Measurements from ENCODE around the gene CRYL1. TPM values are rescaled to one million over a fixed set of nuclear protein-coding genes. Genes with fewer than 3 reads are reported as not detected.
"Not testable (repeated sequence)": the region's sequence is repeated elsewhere in the genome, so short reads cannot be mapped to it uniquely, and the experiment has no call there.

CRYL1 gene
- total RNA-seq, 1 donor from 2014 or later, result 24.9 TPM

DNA sequence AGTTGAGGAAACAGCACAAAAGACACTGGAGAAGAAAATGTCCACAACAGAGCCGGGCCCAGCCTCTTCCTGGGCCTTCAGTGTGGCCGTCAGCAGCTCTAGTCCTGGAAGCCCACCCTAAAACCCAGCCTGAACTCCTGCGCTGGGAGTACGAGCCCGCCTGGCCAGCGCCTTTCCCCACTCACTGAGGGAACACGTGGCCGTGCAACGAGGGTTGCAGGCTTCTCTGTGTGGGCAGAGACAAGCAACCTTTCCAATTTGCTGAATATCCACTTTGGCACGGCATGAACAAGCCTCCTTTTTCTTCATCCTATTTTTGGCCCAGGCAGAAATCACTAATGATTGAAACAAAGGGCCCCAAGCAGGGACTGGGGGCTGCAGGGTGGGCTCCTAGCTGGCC, 89.2 kb downstream of the CRYL1 start:
- intact Hi-C loops (cut with DNase I), result no loop called here
- TF ChIP-seq, protein P1, sequence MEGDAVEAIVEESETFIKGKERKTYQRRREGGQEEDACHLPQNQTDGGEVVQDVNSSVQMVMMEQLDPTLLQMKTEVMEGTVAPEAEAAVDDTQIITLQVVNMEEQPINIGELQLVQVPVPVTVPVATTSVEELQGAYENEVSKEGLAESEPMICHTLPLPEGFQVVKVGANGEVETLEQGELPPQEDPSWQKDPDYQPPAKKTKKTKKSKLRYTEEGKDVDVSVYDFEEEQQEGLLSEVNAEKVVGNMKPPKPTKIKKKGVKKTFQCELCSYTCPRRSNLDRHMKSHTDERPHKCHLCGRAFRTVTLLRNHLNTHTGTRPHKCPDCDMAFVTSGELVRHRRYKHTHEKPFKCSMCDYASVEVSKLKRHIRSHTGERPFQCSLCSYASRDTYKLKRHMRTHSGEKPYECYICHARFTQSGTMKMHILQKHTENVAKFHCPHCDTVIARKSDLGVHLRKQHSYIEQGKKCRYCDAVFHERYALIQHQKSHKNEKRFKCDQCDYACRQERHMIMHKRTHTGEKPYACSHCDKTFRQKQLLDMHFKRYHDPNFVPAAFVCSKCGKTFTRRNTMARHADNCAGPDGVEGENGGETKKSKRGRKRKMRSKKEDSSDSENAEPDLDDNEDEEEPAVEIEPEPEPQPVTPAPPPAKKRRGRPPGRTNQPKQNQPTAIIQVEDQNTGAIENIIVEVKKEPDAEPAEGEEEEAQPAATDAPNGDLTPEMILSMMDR (IDR thresholded peaks at IDR 0.05), result no peak
- Histone ChIP-seq H3K4me1 (no peaks in the 10 kb centered on the region), H3K27ac (no peak overlapping the region), H3K27me3 (ENCODE audit: low read depth) (no peaks in the 10 kb centered on the region), H3K4me3 (no peak overlapping the region), H3K36me3 (no peaks in the 10 kb centered on the region), H3K9me3 (no peaks in the 10 kb centered on the region)
- ATAC-seq (no peak), DNase-seq (no peak)

DNA sequence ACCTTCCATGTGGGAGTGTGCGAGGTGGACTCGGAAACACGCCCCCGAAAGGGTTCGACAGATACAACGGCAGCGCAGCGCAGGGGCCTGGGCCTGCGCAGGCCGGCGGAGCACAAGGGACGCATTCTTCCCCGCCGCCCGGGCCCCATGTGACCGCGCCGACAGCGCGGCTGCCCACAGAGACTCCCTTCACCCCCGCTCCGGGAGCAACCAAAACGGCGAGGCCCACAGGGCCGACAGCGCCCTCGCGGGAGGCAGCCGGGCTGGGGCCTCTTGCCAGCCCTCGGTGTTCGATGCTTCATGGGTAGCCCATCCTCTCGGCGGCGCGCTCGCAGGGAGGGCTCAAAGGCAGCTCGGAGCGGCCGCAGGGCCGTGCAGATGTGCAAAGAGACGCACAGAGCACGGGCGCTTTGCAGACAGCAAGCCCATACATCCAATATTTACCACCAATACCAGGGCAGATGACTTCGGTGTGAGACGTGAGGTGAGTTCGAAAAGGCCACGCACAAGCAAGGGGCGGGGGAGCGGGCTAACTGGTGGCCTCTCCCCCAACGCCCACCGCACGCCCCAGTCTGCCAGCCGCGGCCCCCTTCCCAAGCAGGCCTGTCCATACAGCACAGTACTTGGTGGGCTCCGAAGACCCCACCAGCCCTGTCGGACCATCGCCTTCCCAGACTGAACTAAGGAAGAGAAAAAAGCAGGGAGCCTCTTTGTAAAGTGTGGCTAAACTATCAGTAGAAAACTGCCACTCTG, 89.9 kb downstream of the CRYL1 start:
- peak in 1 of 2 donors; percentile 38 for ATAC-seq
- Histone ChIP-seq H3K4me3 (no peak overlapping the region), H3K9me3 (no peaks in the 10 kb centered on the region), H3K27me3 (ENCODE audit: low read depth) (no peaks in the 10 kb centered on the region), H3K4me1 (no peaks in the 10 kb centered on the region), H3K36me3 (no peaks in the 10 kb centered on the region), H3K27ac (no peak overlapping the region)
- TF ChIP-seq, protein P1 (IDR thresholded peaks at IDR 0.05), result no peak
- intact Hi-C loops (cut with DNase I), result no loop called here
- DNase-seq, result no peak

GRCh38 chr13:20434210-20434609, 91.4 kb downstream of the CRYL1 start:
- H3K4me1 ChIP-seq; intact Hi-C loops (cut with DNase I); H3K4me3 ChIP-seq; H3K27me3 ChIP-seq (ENCODE audit: low read depth); H3K9me3 ChIP-seq; DNase-seq; H3K36me3 ChIP-seq; ATAC-seq; H3K27ac ChIP-seq: not testable (repeated sequence)

DNA sequence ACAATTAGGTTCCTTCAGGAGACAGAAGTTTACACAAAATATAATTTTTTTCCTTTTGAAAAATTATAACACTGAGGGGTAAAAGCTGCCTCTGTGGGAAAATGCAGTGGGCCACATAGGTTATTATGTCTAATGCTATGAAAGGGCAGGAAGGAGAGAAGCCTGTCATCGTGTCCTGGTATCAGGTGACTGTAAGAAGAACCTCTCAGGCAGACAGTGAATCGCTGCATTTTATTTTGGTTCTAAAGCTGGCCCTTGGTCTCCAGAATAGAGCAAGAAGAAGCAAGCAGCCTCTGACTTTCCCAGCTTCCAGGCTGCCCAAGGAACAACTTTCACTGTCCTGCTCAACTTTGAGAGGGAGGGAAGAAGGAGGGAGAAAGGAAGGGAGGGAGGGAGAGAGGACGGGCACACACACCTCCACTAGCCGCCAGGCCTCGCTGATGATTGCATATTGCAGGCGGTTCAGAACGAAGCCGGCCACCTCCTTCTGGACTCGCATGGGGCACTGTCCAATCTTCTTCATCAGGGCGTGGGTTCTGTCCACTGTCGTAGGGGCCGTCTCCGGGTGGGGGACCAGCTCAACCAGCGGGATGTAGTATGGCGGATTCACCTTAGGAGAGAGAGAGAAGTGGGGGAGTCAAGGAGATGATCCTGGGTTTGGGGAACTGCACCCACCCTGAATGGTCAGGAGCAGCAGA, 93.8 kb downstream of the CRYL1 start:
- no peaks in the 10 kb centered on the region for H3K27me3 ChIP-seq (ENCODE audit: low read depth)
- no peak overlapping the region for H3K27ac ChIP-seq
- no peak overlapping the region for H3K4me3 ChIP-seq
- peaks cover 3% of the 10 kb centered on the region for H3K36me3 ChIP-seq
- intact Hi-C loops (cut with DNase I), result no loop called here
- ATAC-seq (no peak), DNase-seq (no peak)
- H3K4me1 ChIP-seq, result no peaks in the 10 kb centered on the region
- TF ChIP-seq, protein P1 (IDR thresholded peaks at IDR 0.05), result no peak
- no peaks in the 10 kb centered on the region for H3K9me3 ChIP-seq

DNA sequence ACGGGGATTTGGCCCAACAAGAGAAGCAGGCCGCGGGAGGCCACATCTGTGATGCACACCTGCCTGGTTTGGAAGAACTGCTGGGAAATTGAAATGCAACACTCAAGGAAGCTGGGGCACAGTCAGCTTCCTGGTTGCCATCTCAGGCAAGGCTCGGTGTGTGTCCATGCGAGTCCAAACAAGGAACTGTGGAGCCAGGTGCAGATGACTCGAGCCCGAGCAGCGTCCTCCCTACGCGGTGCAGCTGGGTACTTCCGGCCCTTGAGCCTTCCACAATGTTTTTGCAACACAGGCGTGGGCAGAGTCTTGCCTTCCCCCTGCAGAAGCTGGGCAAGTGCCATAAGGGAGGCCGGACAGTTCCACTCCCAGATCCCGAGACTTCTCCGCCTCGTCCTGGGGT, 94.6 kb downstream of the CRYL1 start:
- no peaks in the 10 kb centered on the region for H3K27me3 ChIP-seq (ENCODE audit: low read depth)
- DNase-seq, result no peak
- no peaks in the 10 kb centered on the region for H3K4me1 ChIP-seq
- H3K36me3 ChIP-seq, result peaks cover 4% of the 10 kb centered on the region
- H3K9me3 ChIP-seq, result no peaks in the 10 kb centered on the region
- TF ChIP-seq, protein P1 (IDR thresholded peaks at IDR 0.05), result no peak
- H3K4me3 ChIP-seq, result no peak overlapping the region
- H3K27ac ChIP-seq, result no peak overlapping the region
- ATAC-seq, result peak in 1 of 2 donors; percentile 43
- intact Hi-C loops (cut with DNase I), result no loop called here

- H3K4me3 ChIP-seq, result no peak overlapping the region
- H3K4me1 ChIP-seq, result no peaks in the 10 kb centered on the region
- intact Hi-C loops (cut with DNase I), result no loop called here
- TF ChIP-seq, protein P1 (IDR thresholded peaks at IDR 0.05), result no peak
- ATAC-seq (no peak), DNase-seq (no peak)
- H3K9me3 ChIP-seq, result no peaks in the 10 kb centered on the region
- H3K36me3 ChIP-seq, result peaks cover 7% of the 10 kb centered on the region
- no peak overlapping the region for H3K27ac ChIP-seq
- H3K27me3 ChIP-seq (ENCODE audit: low read depth), result no peaks in the 10 kb centered on the region
Observed at GRCh38 chr13:20430296-20430695, 95.4 kb downstream of the CRYL1 start.

All from lower lobe of right lung (tissue), 2 donors.